ENCODE measurements around the gene ARHGEF28.
A peak's percentile ranks its signal among the peaks of the same experiment; 100 is the strongest.

Gene ARHGEF28

GRCh38 chr5:73901043-73901442 is 275.0 kb downstream of the ARHGEF28 start (continued):
- TF ChIP-seq ZNF8 (CRISPR knock-in tag; IDR thresholded peaks at IDR 0.05) (no peak), OSR1 (CRISPR knock-in tag; IDR thresholded peaks at IDR 0.05) (no peak), BACH2 (CRISPR knock-in tag; IDR thresholded peaks at IDR 0.05; ENCODE audit: borderline replicate concordance) (no peak)

GRCh38 chr5:73901455-73901854 is 275.5 kb downstream of the ARHGEF28 start:
- ATAC-seq = no peak
- TF ChIP-seq SNAI2 (CRISPR knock-in tag; IDR thresholded peaks at IDR 0.05) = no peak

- peak; percentile 68 for ATAC-seq
These were observed 276.5 kb downstream of the ARHGEF28 start for GRCh38 chr5:73902327-73903051.

GRCh38 chr5:73903169-73903568 is 277.2 kb downstream of the ARHGEF28 start:
- ATAC-seq = no peak
- no peak for TF ChIP-seq ISL1 (CRISPR knock-in tag; IDR thresholded peaks at IDR 0.05)
- TF ChIP-seq ZNF565 (CRISPR knock-in tag; conservative IDR thresholded peaks at IDR 0.05; ENCODE audit: low read depth) = no peak
- no peak for TF ChIP-seq BACH2 (CRISPR knock-in tag; IDR thresholded peaks at IDR 0.05; ENCODE audit: borderline replicate concordance)
- no peak for TF ChIP-seq ZFP30 (CRISPR knock-in tag; IDR thresholded peaks at IDR 0.05)
- TF ChIP-seq OSR1 (CRISPR knock-in tag; IDR thresholded peaks at IDR 0.05) = no peak
- TF ChIP-seq PPARA (CRISPR knock-in tag; IDR thresholded peaks at IDR 0.05; ENCODE audit: borderline replicate concordance) = no peak
- TF ChIP-seq SNAI2 (CRISPR knock-in tag; IDR thresholded peaks at IDR 0.05) = no peak
- TF ChIP-seq TSHZ2 (CRISPR knock-in tag; IDR thresholded peaks at IDR 0.05) = no peak
- no peak for TF ChIP-seq ZC3H10 (CRISPR knock-in tag; IDR thresholded peaks at IDR 0.05)
- no peak for TF ChIP-seq ESRRG (CRISPR knock-in tag; IDR thresholded peaks at IDR 0.05)
- TF ChIP-seq TOX (CRISPR knock-in tag; IDR thresholded peaks at IDR 0.05; ENCODE audit: borderline replicate concordance) = no peak
- TF ChIP-seq CREB5 (CRISPR knock-in tag; IDR thresholded peaks at IDR 0.05; ENCODE audit: low read depth) = no peak
- no peak for TF ChIP-seq RARB (CRISPR knock-in tag; IDR thresholded peaks at IDR 0.05)

More at GRCh38 chr5:73902327-73903051, 276.5 kb downstream of the ARHGEF28 start:
- no peak for TF ChIP-seq GLIS3 (CRISPR knock-in tag; IDR thresholded peaks at IDR 0.05)
- TF ChIP-seq ESRRG (CRISPR knock-in tag; IDR thresholded peaks at IDR 0.05) = no peak
- no peak for TF ChIP-seq ZNF565 (CRISPR knock-in tag; conservative IDR thresholded peaks at IDR 0.05; ENCODE audit: low read depth)
- TF ChIP-seq TSHZ2 (CRISPR knock-in tag; IDR thresholded peaks at IDR 0.05) = no peak
- TF ChIP-seq ZNF70 (CRISPR knock-in tag; IDR thresholded peaks at IDR 0.05) = no peak
- TF ChIP-seq CSRNP3 (CRISPR knock-in tag; IDR thresholded peaks at IDR 0.05) = no peak
- TF ChIP-seq ZC3H10 (CRISPR knock-in tag; IDR thresholded peaks at IDR 0.05) = no peak
- TF ChIP-seq OSR1 (CRISPR knock-in tag; IDR thresholded peaks at IDR 0.05) = no peak
- no peak for TF ChIP-seq PPARA (CRISPR knock-in tag; IDR thresholded peaks at IDR 0.05; ENCODE audit: borderline replicate concordance)
- TF ChIP-seq POU6F1 (CRISPR knock-in tag; IDR thresholded peaks at IDR 0.05; ENCODE audit: borderline replicate concordance, low read depth) = no peak
- TF ChIP-seq CSDC2 (CRISPR knock-in tag; IDR thresholded peaks at IDR 0.05) = no peak
- no peak for TF ChIP-seq ZNF8 (CRISPR knock-in tag; IDR thresholded peaks at IDR 0.05)
- no peak for TF ChIP-seq ZFP3 (CRISPR knock-in tag; IDR thresholded peaks at IDR 0.05)
- TF ChIP-seq ISL1 (CRISPR knock-in tag; IDR thresholded peaks at IDR 0.05) = no peak
